Endothelial cell of umbilical vein (primary cell): Measurements from ENCODE around the gene MAP3K12.

Source experiments
- CTCF ChIP-seq, 2 donors: IDR thresholded peaks; 1 replicate in 1 of 2; 2 replicates in 1 of 2; pipeline ENCODE4 v1.5.1; 2011; ENCODE audit warnings: low read length in 2 of 2, mild to moderate bottlenecking in 2 of 2, moderate library complexity in 2 of 2, control low read depth in 1 of 2, inconsistent platforms in 1 of 2, low read depth in 1 of 2; ENCODE audit not compliant: insufficient read depth in 1 of 2; ENCODE audit errors: extremely low read depth in 1 of 2
- FOS ChIP-seq: IDR thresholded peaks from 2 replicates; pipeline ENCODE4 v1.6.1; 2011; ENCODE audit warnings: mild to moderate bottlenecking, low read length, moderate library complexity, borderline replicate concordance; ENCODE audit not compliant: insufficient read depth
- POLR2A ChIP-seq: IDR thresholded peaks from 2 replicates; pipeline ENCODE4 v1.6.1; 2012; ENCODE audit warnings: low read depth, mild to moderate bottlenecking, control low read depth, low read length
- POLR2AphosphoS5 ChIP-seq: IDR thresholded peaks from 2 replicates; pipeline ENCODE4 v1.6.1; 2012; ENCODE audit warnings: low read depth, mild to moderate bottlenecking, control low read depth, low read length, moderate library complexity; ENCODE audit not compliant: insufficient read depth

GRCh38 chr12:53483979-53484377 lies 15.3 kb downstream of the MAP3K12 start:
- TF ChIP-seq POLR2AphosphoS5 (no peak), FOS (no peak), POLR2A (no peak), CTCF (IDR thresholded peaks at IDR 0.05; ENCODE audit: extremely low read depth in 1 of 2, insufficient read depth in 1 of 2, low read depth in 1 of 2, low read length in 2 of 2) (no peak)
